Stomach smooth muscle (tissue), 2 donors: ENCODE results near the gene CHST7.

Experiments
- H3K27ac ChIP-seq: one replicate; pipeline ENCODE4 v1.7.0; 2013; ENCODE audit warnings: mild to moderate bottlenecking, low read length, inconsistent platforms
- H3K27me3 ChIP-seq, 2 donors: one replicate each; pipeline ENCODE4 v1.7.0; 2013; ENCODE audit warnings: low read length in 2 of 2; ENCODE audit not compliant: insufficient read depth in 2 of 2, control insufficient read depth in 1 of 2
- H3K36me3 ChIP-seq, 2 donors: one replicate each; pipeline ENCODE4 v1.7.0; 2013; ENCODE audit warnings: low read length in 2 of 2; ENCODE audit not compliant: control insufficient read depth in 2 of 2, insufficient read depth in 2 of 2
- H3K4me1 ChIP-seq: one replicate; pipeline ENCODE4 v1.7.0; 2013; ENCODE audit warnings: low read length; ENCODE audit not compliant: control insufficient read depth, insufficient read depth
- H3K4me3 ChIP-seq, 2 donors: one replicate each; pipeline ENCODE4 v1.7.0; 2013; ENCODE audit warnings: low read length in 2 of 2
- H3K9ac ChIP-seq, 2 donors: one replicate each; pipeline ENCODE4 v1.7.0; 2013; ENCODE audit warnings: low read length in 2 of 2, mild to moderate bottlenecking in 1 of 2
- H3K9me3 ChIP-seq, 2 donors: one replicate each; pipeline ENCODE4 v1.7.0; 2013; ENCODE audit warnings: low read length in 2 of 2; ENCODE audit not compliant: control insufficient read depth in 2 of 2
- donor health status: healthy.
- donor health status: Pancreatic carcinoma.

The CHST7 gene

DNA sequence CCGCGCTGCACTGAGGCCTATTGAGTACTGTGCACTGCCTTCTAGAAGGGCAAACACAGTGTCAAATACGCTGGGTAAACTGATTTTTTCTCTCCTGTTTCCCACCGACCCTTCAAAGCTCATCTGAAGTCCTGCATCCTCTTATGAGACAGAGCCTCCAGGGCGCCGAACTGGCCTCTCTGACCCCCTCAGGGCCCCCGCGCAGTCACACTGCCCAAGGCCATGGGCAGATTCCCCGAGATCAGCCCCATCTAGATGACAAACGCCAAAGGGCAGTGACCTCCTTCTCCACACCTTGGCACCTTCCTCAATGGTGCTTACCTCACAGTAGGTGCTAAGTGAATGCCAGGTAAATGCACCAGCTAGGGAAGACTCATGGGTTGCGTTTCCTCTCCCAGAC, 34.4 kb downstream of the CHST7 start:
- Histone ChIP-seq H3K9me3 (no peaks in the 10 kb centered on the region), H3K27me3 (peaks cover 0 to 4% of the 10 kb centered on the region in 2 donors), H3K4me3 (no peak overlapping the region), H3K9ac (no peak overlapping the region), H3K36me3 (no peaks in the 10 kb centered on the region), H3K4me1 (no peaks in the 10 kb centered on the region), H3K27ac (no peak overlapping the region)

DNA sequence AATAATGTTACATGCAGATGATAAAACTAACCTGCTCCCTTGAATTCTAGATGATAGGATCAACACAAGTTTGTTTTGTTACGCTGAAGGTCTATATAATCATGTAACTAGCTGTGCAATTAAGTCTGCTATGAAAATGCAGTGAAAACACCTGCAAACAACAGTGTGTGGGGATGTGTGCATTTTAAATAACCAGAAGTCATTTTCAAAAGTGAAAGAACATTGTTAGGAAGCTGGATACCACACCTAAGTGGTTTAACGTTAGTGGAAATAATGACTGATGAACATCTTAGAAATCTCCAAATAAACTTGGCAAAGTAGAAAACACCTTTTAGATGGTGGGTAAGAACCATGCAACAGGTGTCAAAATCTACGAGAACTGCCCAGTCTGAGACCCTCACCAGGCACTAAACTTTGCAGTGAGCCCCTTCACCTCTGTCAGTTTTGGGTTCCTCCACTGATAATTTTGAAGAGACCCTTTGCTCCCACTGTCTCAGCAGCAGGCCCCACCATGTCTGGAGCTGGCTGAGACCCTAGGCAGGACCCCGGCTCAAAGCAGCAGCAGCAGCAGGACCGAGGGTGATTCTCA, 36.6 kb downstream of the CHST7 start:
- H3K9me3 ChIP-seq: no peaks in the 10 kb centered on the region
- no peaks in the 10 kb centered on the region for H3K36me3 ChIP-seq
- H3K27ac ChIP-seq: no peak overlapping the region
- H3K27me3 ChIP-seq: peaks cover 0 to 4% of the 10 kb centered on the region in 2 donors
- H3K4me1 ChIP-seq: no peaks in the 10 kb centered on the region
- no peak overlapping the region for H3K4me3 ChIP-seq
- no peak overlapping the region for H3K9ac ChIP-seq

DNA sequence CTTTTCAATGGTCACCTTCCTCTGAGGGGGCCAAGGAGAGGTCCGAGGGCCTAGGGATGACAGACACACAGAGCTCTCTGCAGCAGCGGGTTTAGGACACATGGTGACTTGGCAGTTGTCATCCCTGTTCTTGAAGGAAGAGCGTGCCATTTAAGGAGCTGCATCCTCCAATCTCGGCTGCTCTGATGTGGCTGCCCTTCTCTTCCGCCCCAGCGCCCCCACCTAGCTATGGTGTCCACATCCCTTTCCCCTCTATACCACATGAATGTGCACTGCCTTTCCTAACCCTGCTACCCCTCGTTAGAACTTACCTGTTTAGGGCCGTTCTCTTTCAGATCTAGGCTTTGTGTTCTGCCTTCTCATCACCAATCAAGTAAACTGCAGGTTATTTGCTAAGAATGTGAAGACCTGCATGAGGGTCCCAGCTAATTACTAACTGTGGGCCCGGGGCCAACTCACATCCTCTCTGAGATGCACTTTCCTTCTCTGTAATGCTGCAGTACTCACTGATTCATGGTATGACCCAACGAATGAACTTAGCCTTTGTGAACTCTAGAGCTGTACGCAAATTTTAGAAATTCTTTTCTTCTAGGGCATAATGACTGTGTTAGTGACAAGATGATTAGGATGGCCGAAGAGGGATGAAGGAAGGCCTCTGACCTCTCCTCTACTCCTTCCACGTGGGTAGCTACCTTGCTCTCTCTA, 38.2 kb downstream of the CHST7 start:
- no peaks in the 10 kb centered on the region for H3K9me3 ChIP-seq
- H3K27ac ChIP-seq: no peak overlapping the region
- no peak overlapping the region for H3K4me3 ChIP-seq
- H3K36me3 ChIP-seq: no peaks in the 10 kb centered on the region
- no peak overlapping the region for H3K9ac ChIP-seq
- no peaks in the 10 kb centered on the region for H3K4me1 ChIP-seq
- H3K27me3 ChIP-seq: peaks cover 0 to 4% of the 10 kb centered on the region in 2 donors

DNA sequence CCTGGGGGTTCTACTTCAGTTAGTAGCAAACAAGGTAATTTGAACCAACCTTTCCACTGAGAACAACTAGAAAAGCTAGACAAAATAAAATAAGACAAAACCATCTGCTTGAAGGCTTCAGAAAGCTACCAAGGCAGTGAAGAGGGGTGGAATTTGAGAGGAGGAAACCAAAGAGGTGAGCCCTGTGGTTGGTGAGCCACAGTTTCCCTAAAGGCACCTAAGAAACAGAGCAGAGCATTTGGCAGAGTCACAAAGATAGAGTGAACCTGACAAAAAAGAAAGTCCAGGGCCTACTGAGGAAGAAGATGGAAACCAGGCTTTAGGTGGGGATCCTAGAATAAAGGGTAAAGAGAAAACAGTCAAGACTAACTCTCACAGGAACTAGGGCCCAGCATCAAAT, 44.3 kb downstream of the CHST7 start:
- Histone ChIP-seq H3K27me3 (peaks cover 0 to 3% of the 10 kb centered on the region in 2 donors), H3K4me3 (no peak overlapping the region), H3K9me3 (no peaks in the 10 kb centered on the region), H3K27ac (no peak overlapping the region), H3K4me1 (no peaks in the 10 kb centered on the region), H3K9ac (no peak overlapping the region), H3K36me3 (no peaks in the 10 kb centered on the region)

DNA sequence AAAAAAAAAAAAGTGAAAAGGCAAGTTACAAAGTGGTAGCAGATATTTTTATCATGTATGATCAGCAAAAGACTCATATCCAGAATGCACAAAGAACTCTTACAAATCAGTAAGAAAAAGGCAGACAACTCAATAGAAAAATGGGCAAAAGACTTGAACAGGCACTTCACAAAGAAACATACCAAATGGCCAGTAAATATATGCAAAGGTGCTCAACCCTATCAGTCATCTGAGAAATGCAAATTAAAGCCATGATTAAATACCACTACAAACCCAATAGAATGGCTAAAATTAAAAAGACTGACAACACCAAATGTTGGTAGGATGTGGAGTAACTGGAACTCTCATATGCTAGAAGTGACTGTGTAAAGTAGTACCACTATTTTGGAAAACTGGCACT, 45.4 kb downstream of the CHST7 start:
- Histone ChIP-seq H3K27ac (no peak overlapping the region), H3K27me3 (peaks cover 0 to 3% of the 10 kb centered on the region in 2 donors), H3K4me3 (no peak overlapping the region), H3K9me3 (no peaks in the 10 kb centered on the region), H3K4me1 (no peaks in the 10 kb centered on the region), H3K9ac (no peak overlapping the region), H3K36me3 (no peaks in the 10 kb centered on the region)

DNA sequence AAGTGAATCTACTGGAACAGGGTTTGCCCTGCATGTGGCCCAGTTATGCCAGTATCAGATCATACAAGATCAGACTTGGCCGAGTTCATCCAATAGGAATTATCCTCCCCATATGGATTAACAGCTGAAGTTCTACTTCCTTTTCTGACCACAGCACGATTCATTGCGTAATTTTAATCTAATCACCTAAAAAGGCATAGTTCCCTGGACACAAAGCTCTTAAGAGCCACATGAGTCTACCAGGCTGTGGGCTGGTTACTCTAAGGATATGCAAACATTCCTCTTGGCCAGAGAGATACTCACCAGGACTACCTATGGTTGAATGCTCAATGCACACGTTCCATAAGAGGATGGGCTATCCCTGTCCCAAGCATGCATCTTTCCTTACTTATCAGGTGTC, 46.9 kb downstream of the CHST7 start:
- no peak overlapping the region for H3K27ac ChIP-seq
- H3K4me1 ChIP-seq: no peaks in the 10 kb centered on the region
- no peak overlapping the region for H3K4me3 ChIP-seq
- H3K9ac ChIP-seq: no peak overlapping the region
- H3K9me3 ChIP-seq: no peaks in the 10 kb centered on the region
- no peaks in the 10 kb centered on the region for H3K36me3 ChIP-seq
- H3K27me3 ChIP-seq: peaks cover 0 to 3% of the 10 kb centered on the region in 2 donors

DNA sequence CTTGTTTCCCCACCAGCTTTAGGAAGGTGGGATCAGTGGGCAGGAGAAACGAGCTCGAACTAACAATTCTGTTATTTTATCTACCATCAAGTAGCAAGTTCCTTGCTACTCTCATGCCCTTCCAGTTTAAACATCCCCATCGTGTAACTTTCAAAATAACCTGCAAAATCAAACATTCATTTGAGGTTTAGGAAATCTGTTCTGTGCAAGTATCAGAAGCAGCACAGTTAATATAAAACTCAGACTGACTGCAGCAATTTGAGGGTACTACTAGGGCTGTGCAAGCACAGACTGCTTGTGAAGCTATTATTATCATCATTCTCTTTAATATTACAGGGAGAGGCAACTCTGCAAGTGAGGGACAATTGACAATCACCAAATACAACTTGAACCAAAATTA, 48.0 kb downstream of the CHST7 start:
- Histone ChIP-seq H3K9ac (no peak overlapping the region), H3K27ac (no peak overlapping the region)

DNA sequence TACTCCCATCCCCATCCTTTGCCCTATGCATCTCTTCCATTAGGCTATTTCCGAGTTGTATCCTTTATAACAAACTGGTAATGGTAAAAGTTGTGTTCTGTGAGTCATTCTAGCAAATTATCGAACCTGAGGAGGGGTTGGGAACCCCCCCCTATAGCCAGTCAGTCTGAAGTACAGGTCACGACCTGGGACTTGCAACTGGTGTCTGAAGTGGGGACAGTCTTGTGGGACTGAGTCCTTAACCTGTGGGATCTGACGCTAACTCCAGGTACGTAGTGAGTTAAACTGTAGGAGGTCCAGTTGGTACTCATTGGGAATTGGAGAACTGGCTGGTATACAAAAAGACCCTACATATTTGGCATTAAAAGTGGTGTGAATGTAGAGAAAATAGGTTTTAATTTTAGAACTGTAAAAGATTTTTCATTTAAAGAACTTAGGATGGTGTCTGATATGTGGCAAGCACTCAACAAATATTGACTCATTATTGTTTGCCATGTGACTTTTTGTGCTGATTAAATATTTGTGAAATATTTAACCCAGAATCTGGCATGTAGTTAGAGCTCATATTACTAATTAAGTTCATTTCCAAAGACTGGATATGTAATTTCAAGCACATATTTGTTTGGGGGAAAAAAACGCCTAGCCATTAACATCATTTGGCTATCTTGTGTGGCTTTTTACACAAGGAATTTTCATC, 50.7 kb downstream of the CHST7 start:
- H3K27ac ChIP-seq: no peak overlapping the region
- H3K36me3 ChIP-seq: no peaks in the 10 kb centered on the region
- H3K4me1 ChIP-seq: peaks cover 3% of the 10 kb centered on the region
- no peak overlapping the region for H3K9ac ChIP-seq
- no peaks in the 10 kb centered on the region for H3K9me3 ChIP-seq
- peaks cover 0 to 8% of the 10 kb centered on the region in 2 donors for H3K27me3 ChIP-seq
- no peak overlapping the region for H3K4me3 ChIP-seq

More for the DNA sequence above, 48.0 kb downstream of the CHST7 start:
- no peaks in the 10 kb centered on the region for H3K9me3 ChIP-seq
- no peaks in the 10 kb centered on the region for H3K36me3 ChIP-seq
- peaks cover 0 to 3% of the 10 kb centered on the region in 2 donors for H3K27me3 ChIP-seq
- H3K4me1 ChIP-seq: no peaks in the 10 kb centered on the region
- no peak overlapping the region for H3K4me3 ChIP-seq

DNA sequence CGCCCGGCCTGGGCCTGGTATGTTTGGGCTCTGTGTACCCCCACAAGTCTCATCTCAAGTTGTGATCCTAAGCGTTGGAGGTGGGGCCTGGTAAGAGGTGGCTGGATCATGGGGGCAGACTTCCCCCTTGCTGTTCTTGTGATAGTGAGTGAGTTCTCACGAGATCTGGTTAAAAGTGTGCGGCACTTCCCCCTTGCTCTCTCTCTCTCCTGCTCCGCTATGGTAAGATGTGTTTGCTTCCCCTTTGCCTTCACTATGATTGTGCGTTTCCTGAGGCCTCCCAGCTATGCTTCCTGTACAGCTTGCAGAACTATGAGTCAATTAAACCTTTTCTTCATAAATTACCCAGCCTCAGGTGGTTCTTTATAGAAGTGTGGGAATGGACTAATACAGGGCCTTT, 53.0 kb downstream of the CHST7 start:
- H3K4me1 ChIP-seq: peaks cover 3% of the 10 kb centered on the region
- no peak overlapping the region for H3K9ac ChIP-seq
- H3K27me3 ChIP-seq: peaks cover 0 to 7% of the 10 kb centered on the region in 2 donors
- no peak overlapping the region for H3K4me3 ChIP-seq
- H3K9me3 ChIP-seq: no peaks in the 10 kb centered on the region
- H3K27ac ChIP-seq: no peak overlapping the region
- no peaks in the 10 kb centered on the region for H3K36me3 ChIP-seq

DNA sequence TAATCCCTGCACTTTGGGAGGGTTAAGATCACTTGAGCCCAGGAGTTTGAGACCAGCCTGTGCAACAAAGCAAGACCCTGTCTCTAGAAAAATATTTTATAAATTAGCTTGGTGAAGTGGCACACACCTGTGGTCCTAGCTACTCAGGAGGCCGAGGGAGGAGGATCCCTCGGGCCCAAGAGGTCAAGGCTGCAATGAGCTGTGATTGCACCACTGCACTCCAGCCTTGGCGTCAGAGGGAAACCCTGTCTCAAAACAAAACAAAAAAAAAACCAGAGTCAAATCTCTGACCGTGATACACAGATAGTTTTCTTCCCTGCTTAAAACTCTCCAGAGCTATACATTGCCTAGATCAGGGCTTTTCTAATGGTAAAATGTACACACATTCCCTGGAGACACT, 53.5 kb downstream of the CHST7 start:
- no peaks in the 10 kb centered on the region for H3K9me3 ChIP-seq
- H3K36me3 ChIP-seq: no peaks in the 10 kb centered on the region
- peaks cover 0 to 9% of the 10 kb centered on the region in 2 donors for H3K27me3 ChIP-seq
- H3K4me3 ChIP-seq: no peak overlapping the region
- H3K27ac ChIP-seq: no peak overlapping the region
- no peak overlapping the region for H3K9ac ChIP-seq
- peaks cover 3% of the 10 kb centered on the region for H3K4me1 ChIP-seq
